K562 (cell line): ENCODE measurements around the gene SLC4A2. TPM values are rescaled to one million over a fixed set of nuclear protein-coding genes. Genes with fewer than 3 reads are reported as not detected.
A peak's percentile ranks its signal among the peaks of the same experiment; 100 is the strongest.

Experiments used
- CTCFL ChIP-seq: IDR thresholded peaks from 2 replicates; pipeline ENCODE4 v1.6.1; 2011; ENCODE audit warnings: borderline replicate concordance, low read depth, mild to moderate bottlenecking, moderate library complexity, low read length; ENCODE audit not compliant: insufficient read depth, poor library complexity, severe bottlenecking
- FOXP1 ChIP-seq: sonication (generic); formaldehyde crosslinking; IDR thresholded peaks from 2 replicates; pipeline ENCODE4 v1.8.0; 2022; ENCODE audit warnings: mild to moderate bottlenecking, missing genetic modification reagents
- GTF2E2 ChIP-seq: fragments of 200-800 bp; sonication (Bioruptor generic); IDR thresholded peaks from 2 replicates; pipeline ENCODE4 v1.6.1; 2016; ENCODE audit warnings: missing genetic modification characterization, missing compliant biosample characterization
- KAT2B ChIP-seq: IDR thresholded peaks from one replicate; pipeline ENCODE4 v1.6.1; 2012; ENCODE audit warnings: low read depth, mild to moderate bottlenecking, control low read depth, inconsistent platforms, low read length, moderate library complexity
- KAT7 ChIP-seq: sonication (generic); formaldehyde crosslinking; IDR thresholded peaks from 2 replicates; pipeline ENCODE4 v1.8.0; 2022; ENCODE audit warnings: missing genetic modification reagents, mild to moderate bottlenecking, borderline replicate concordance
- NFIX ChIP-seq: fragments of 250-450 bp; sonication (Bioruptor Pico); IDR thresholded peaks from 2 replicates; pipeline ENCODE4 v1.4.0; 2020; ENCODE audit warnings: low read depth, mild to moderate bottlenecking, moderate library complexity
- NRF1 ChIP-seq, 2 experiments: fragments of 450-650 bp; IDR thresholded peaks in 1 of 2; conservative IDR thresholded peaks in 1 of 2; 2 replicates each; pipeline ENCODE4 v1.6.1; 2014; ENCODE audit warnings: mild to moderate bottlenecking in 2 of 2
- RFX5 ChIP-seq: IDR thresholded peaks from 2 replicates; pipeline ENCODE4 v1.6.1; 2011; ENCODE audit warnings: low read depth, mild to moderate bottlenecking, improper control_type of control experiment, low read length
- STAG1 ChIP-seq: sonication (generic); formaldehyde crosslinking; IDR thresholded peaks from 2 replicates; pipeline ENCODE4 v1.5.0; 2020; ENCODE audit warnings: missing genetic modification reagents, borderline replicate concordance
- ZFP30 ChIP-seq: fragments of 250-450 bp; sonication (Bioruptor Pico); IDR thresholded peaks from 2 replicates; pipeline ENCODE4 v1.8.0; 2022; ENCODE audit warnings: moderate library complexity, mild to moderate bottlenecking, inconsistent platforms, borderline replicate concordance
- polyA plus RNA-seq, 8 experiments: library from polyadenylated mRNA; depleted of rRNA in 4 of 8; stranded (reverse) in 5 of 8; unstranded in 3 of 8; fragments of >200 nt; fragmentation: Nextera tagmentation in 2 of 8; fragmentation: Illumina TruSeq in 1 of 8; extraction: Ambion mirVana in 2 of 8; extraction: Trizol in 1 of 8; gene quantifications; 2 replicates each; pipeline versions ENCODE4 v1.2.1 to v1.2.3, GENCODE V29; 2011 to 2014; ENCODE audit warnings: inconsistent platforms in 1 of 8, missing spikeins in 1 of 8
- total RNA-seq, 7 experiments: library from RNA; depleted of rRNA in 6 of 7; stranded (reverse); fragments of >200 nt in 6 of 7; fragmentation: Illumina TruSeq in 2 of 7; extraction: Trizol in 2 of 7; gene quantifications; 2 replicates each; pipeline versions ENCODE4 v1.2.1 to v1.2.3, GENCODE V29; 2011 to 2021; ENCODE audit warnings: low replicate concordance in 1 of 7
- TF ChIP-seq, protein P1 (sequence below): fragments of 450-650 bp; formaldehyde crosslinking; IDR thresholded peaks from 2 replicates; pipeline ENCODE4 v1.4.0; 2022; ENCODE audit warnings: mild to moderate bottlenecking, moderate library complexity
- TF ChIP-seq, protein P2 (sequence below): sonication (generic); formaldehyde crosslinking; IDR thresholded peaks from 2 replicates; pipeline ENCODE4 v1.8.0; 2023; ENCODE audit warnings: mild to moderate bottlenecking, missing genetic modification reagents
- TF ChIP-seq, protein P3 (sequence below): IDR thresholded peaks from 3 replicates; pipeline ENCODE4 v1.6.1; 2011; ENCODE audit warnings: borderline replicate concordance, mild to moderate bottlenecking, moderate library complexity; ENCODE audit not compliant: insufficient read length; ENCODE audit errors: extremely low read depth
- TF ChIP-seq, protein P4 (sequence below): fragments of 250-450 bp; sonication (Bioruptor Pico); IDR thresholded peaks from 2 replicates; pipeline ENCODE4 v1.8.0; 2022; ENCODE audit warnings: inconsistent platforms, mild to moderate bottlenecking, moderate library complexity, borderline replicate concordance

The SLC4A2 gene
- total and polyA plus RNA-seq, 9 of the 15 experiments (the other 6 are each of a cell fraction or from before 2014, with no cell fraction given), result 11.4 to 375 (median 130) TPM

DNA sequence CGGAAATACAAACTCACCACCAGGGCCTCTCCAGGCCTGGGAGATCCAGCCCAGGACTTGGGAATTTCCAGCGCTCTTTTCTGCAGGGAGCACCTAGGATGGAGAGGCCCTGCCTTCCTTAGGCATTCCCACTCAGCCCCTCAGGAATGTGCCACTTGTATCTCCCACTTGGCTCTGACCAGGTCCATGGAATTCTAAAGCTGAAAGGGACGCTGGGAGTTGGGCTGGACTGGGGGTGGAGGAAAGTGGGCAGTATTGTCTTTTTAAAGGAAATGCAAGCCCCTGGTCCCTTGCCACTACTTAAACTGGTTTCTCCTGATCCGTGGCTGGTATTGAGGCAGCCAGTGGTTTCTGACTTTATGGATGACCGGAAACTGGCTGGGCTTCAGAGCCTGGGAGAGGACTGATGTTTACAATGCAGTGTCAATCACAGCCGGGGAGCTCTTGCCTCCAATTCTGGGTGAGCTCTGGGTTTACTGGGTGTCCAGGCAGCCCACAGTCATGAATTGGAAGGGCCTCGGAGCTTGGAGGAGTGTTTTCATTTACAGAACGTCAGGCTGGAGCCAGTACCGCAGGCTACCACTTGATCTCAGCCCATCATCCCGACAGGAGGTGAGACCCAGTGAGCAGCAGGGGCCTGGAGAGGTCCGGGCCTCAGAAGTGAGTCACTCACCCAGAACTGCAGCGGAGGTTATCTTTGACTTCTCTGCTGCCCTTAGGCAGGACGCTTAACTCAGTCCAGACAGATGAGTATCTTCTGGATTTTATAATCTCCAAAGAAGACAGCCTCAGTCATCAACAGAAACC, 54.2 kb downstream of the SLC4A2 start (continued):
- TF ChIP-seq CTCFL (no peak), ZFP30 (CRISPR knock-in tag) (no peak), STAG1 (CRISPR knock-in tag) (no peak), RFX5 (no peak), NFIX (CRISPR knock-in tag) (no peak), KAT2B (no peak), KAT7 (0 out of 2 replicates have a peak, but pooled peaks have one; percentile 50), FOXP1 (CRISPR knock-in tag) (no peak), NRF1 (conservative IDR thresholded peaks at IDR 0.05 in 1 of 2, IDR thresholded peaks at IDR 0.05 in 1 of 2) (0 out of 4 replicates have a peak, but pooled peaks of 1 of the 2 experiments have one; percentile 31), GTF2E2 (tag) (no peak)
- TF ChIP-seq, protein P1, sequence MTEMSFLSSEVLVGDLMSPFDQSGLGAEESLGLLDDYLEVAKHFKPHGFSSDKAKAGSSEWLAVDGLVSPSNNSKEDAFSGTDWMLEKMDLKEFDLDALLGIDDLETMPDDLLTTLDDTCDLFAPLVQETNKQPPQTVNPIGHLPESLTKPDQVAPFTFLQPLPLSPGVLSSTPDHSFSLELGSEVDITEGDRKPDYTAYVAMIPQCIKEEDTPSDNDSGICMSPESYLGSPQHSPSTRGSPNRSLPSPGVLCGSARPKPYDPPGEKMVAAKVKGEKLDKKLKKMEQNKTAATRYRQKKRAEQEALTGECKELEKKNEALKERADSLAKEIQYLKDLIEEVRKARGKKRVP (CRISPR knock-in tag), result no peak
- TF ChIP-seq, protein P2, sequence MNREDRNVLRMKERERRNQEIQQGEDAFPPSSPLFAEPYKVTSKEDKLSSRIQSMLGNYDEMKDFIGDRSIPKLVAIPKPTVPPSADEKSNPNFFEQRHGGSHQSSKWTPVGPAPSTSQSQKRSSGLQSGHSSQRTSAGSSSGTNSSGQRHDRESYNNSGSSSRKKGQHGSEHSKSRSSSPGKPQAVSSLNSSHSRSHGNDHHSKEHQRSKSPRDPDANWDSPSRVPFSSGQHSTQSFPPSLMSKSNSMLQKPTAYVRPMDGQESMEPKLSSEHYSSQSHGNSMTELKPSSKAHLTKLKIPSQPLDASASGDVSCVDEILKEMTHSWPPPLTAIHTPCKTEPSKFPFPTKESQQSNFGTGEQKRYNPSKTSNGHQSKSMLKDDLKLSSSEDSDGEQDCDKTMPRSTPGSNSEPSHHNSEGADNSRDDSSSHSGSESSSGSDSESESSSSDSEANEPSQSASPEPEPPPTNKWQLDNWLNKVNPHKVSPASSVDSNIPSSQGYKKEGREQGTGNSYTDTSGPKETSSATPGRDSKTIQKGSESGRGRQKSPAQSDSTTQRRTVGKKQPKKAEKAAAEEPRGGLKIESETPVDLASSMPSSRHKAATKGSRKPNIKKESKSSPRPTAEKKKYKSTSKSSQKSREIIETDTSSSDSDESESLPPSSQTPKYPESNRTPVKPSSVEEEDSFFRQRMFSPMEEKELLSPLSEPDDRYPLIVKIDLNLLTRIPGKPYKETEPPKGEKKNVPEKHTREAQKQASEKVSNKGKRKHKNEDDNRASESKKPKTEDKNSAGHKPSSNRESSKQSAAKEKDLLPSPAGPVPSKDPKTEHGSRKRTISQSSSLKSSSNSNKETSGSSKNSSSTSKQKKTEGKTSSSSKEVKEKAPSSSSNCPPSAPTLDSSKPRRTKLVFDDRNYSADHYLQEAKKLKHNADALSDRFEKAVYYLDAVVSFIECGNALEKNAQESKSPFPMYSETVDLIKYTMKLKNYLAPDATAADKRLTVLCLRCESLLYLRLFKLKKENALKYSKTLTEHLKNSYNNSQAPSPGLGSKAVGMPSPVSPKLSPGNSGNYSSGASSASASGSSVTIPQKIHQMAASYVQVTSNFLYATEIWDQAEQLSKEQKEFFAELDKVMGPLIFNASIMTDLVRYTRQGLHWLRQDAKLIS (CRISPR knock-in tag), result no peak
- TF ChIP-seq, protein P3, sequence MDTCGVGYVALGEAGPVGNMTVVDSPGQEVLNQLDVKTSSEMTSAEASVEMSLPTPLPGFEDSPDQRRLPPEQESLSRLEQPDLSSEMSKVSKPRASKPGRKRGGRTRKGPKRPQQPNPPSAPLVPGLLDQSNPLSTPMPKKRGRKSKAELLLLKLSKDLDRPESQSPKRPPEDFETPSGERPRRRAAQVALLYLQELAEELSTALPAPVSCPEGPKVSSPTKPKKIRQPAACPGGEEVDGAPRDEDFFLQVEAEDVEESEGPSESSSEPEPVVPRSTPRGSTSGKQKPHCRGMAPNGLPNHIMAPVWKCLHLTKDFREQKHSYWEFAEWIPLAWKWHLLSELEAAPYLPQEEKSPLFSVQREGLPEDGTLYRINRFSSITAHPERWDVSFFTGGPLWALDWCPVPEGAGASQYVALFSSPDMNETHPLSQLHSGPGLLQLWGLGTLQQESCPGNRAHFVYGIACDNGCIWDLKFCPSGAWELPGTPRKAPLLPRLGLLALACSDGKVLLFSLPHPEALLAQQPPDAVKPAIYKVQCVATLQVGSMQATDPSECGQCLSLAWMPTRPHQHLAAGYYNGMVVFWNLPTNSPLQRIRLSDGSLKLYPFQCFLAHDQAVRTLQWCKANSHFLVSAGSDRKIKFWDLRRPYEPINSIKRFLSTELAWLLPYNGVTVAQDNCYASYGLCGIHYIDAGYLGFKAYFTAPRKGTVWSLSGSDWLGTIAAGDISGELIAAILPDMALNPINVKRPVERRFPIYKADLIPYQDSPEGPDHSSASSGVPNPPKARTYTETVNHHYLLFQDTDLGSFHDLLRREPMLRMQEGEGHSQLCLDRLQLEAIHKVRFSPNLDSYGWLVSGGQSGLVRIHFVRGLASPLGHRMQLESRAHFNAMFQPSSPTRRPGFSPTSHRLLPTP, result no peak
- TF ChIP-seq, protein P4, sequence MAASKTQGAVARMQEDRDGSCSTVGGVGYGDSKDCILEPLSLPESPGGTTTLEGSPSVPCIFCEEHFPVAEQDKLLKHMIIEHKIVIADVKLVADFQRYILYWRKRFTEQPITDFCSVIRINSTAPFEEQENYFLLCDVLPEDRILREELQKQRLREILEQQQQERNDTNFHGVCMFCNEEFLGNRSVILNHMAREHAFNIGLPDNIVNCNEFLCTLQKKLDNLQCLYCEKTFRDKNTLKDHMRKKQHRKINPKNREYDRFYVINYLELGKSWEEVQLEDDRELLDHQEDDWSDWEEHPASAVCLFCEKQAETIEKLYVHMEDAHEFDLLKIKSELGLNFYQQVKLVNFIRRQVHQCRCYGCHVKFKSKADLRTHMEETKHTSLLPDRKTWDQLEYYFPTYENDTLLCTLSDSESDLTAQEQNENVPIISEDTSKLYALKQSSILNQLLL (CRISPR knock-in tag), result no peak
